GM12801 (cell line): ENCODE results near the gene DPF3.

Source experiments
- CTCF ChIP-seq: IDR thresholded peaks from one replicate; pipeline ENCODE4 v1.5.1; 2011; ENCODE audit warnings: control low read depth; ENCODE audit not compliant: insufficient read length; ENCODE audit errors: extremely low read depth

DPF3 gene

GRCh38 chr14:72926292-72927028 is 32.6 kb upstream of the DPF3 start, which contains the start of gene DCAF4:
DCAF4 (plus strand) TSS chr14:72926464; CDS start chr14:72937979, 11,515 bp downstream.
- TF ChIP-seq CTCF: no peak

- TF ChIP-seq CTCF: no peak
Observed at GRCh38 chr14:72925815-72926291, 32.0 kb upstream of the DPF3 start.

GRCh38 chr14:72925171-72925759 is 31.4 kb upstream of the DPF3 start:
- no peak for TF ChIP-seq CTCF

- TF ChIP-seq CTCF: no peak
Observed at GRCh38 chr14:72924337-72924736, 30.4 kb upstream of the DPF3 start.

GRCh38 chr14:72921396-72921795 is 27.5 kb upstream of the DPF3 start:
- no peak for TF ChIP-seq CTCF

- no peak for TF ChIP-seq CTCF
Observed at GRCh38 chr14:72920008-72920407, 26.1 kb upstream of the DPF3 start.

- no peak for TF ChIP-seq CTCF
Observed at GRCh38 chr14:72917094-72917802, 23.3 kb upstream of the DPF3 start.
